Stimulated activated CD8-positive, alpha-beta memory T cell treated with anti-CD3 and anti-CD28 coated beads, Interleukin-2, amount 100 ng/mL, for 1 hour (primary cell): ENCODE data around the gene SRCIN1.
"Not testable (repeated sequence)": the region's sequence is repeated elsewhere in the genome, so short reads cannot be mapped to it uniquely, and the experiment has no call there.

Source experiments
- DNase-seq, 2 donors: peaks; one replicate each; pipeline ENCODE4 v3.0.0-alpha.2; 2020; ENCODE audit warnings: low read depth in 2 of 2

SRCIN1 gene

DNA sequence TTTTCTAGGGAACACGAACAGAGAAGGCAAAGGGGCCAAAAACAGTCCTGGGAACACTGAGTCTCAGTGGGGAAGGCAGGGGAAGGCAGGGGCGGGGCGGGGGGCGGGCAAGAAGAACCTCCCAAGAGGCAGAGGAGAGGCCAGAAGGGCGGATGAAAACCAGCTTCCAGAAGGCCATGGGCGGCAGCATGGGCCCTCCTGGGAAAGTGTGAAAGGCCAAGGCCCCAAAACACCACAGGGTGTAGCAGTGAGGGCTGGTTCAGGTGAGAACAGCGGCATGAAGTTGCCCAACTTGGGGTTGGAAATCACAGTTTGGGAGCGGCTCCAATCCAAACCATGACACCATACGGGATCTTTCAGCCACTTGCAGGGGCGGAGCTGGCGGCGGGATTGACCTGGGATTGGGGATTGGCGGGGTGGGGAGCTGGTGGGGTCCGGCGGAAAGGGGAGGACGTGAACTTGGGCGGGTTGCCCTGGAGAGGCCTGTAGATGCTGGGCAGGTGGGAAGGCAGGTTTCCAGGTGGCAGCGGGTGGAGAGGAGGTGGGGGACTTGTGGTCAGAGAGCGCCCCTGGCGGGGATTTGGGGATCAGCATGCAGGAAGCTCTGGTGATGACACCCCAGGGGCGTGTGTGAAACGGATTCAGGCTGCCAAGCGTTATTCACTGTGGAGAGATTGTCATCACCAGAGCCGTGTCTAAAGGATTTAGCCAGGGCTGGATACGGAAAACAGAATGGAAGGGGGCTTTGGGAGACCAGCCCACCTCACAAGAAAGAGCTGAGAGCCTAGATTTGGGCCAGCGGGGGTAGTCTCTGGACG, 96.6 kb downstream of the SRCIN1 start:
- DNase-seq, result peak; percentile 29 to 43

DNA sequence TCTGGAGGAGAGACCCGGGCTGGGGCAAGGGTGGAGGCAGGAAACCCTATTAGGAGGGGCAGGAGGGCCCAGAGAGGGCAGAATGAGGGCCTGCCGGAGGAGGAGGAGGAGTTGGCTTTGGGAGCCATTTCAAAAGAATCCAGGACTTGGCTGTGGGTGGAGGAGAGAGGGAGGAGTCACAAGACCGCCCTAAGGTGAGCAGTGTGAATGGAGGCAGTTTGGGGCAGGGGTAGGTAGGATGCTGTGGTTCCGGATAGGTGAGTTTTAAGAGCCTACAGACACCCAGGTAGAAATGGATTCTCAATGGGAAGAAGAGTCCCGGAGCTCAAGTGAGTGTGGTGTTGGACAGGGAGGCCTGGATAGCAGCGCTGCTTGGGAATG, 97.2 kb downstream of the SRCIN1 start:
- DNase-seq, result no peak

GRCh38 chr17:38507921-38508569, 97.7 kb downstream of the SRCIN1 start:
- no peak for DNase-seq

DNA sequence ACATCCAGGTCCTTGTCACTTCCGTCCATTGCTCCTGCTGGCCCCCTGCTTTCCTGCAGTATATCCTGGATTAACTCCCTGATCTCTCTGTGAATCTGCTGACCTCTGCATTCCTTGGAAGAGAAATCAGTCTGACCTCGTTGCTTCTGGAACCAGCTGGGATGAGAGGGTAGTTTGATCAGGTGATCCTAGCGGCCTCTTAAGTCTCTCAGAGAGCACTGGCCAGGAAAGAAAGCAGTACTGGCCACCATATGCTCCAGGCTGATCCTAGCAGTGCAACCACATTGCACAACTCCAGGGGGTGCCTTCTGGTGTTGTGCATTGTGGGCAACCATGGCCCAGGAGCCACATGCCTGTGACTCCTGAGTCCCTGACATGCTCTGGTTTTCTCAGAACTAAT, 98.3 kb downstream of the SRCIN1 start:
- no peak for DNase-seq

DNA sequence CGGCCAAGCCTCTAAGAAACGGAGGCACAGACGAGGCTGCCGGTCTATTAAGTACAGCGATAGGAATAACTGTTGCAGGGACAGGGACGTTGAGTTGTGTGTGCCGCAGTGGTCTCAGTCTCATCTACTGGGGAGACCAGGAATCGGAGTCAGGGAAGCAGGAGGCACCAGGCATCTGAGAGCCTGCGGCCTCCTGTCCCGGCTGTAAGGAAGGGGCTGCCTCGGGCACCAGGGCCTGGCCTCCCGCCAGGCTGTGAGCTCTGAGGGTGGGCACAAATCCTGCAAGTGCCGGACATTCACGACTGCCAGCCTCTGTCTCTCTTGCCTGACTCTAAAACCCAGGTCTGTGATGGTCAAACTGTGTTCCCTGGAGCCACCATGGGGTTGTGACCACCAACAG, 101.5 kb downstream of the SRCIN1 start:
- DNase-seq, result no peak

DNA sequence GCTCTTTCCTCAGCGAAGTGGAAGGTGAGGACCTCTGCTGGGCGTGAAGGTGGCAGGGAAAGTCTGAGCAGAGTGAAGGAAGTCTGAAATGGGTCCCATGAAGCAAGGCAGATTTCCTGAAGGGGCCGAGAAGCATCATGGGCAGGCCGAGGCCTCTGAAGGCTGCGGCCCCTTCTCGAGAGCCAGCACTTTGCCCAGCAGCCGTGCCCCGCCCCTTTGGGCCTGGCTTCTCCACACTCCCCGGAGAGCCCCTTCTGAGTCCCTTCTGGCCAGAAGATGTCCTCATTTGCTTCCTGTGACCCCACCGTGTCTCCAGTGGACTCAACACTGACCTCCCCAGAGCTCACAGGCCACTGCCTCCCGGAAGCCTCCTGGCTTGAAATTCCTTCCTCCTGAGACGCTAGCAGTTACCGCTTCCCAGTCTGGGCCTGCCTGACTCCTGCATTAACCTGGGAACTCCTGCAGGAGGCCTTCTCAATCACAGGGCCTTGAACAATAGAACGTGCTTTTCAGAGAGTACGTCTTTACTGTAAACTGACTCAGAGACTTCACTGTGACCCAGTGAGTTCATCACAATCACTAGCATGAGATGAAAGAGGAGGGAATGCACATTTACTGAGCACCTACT, 102.4 kb downstream of the SRCIN1 start:
- not testable (repeated sequence) for DNase-seq

DNA sequence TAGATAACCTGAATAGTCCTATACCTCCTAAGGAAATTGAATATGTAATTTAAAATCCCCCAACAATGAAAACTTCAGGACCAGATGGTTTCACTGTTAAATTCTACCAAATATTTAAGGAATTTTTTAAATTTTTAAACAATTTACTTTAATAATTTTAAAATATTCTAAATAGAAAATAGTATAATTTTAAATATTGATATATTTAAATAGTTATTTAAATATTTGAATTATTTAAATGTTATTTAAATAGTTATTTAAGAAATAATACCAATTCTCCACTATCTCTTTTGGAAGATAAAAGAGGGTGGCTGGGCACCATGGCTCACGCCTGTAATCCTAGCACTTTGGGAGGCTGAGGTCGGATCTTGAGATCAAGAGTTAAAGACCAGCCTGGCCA, 104.0 kb downstream of the SRCIN1 start:
- not testable (repeated sequence) for DNase-seq

GRCh38 chr17:38499230-38499629, 106.5 kb downstream of the SRCIN1 start:
- not testable (repeated sequence) for DNase-seq

- no peak for DNase-seq
Measured at GRCh38 chr17:38498353-38498752, 107.4 kb downstream of the SRCIN1 start.

DNA sequence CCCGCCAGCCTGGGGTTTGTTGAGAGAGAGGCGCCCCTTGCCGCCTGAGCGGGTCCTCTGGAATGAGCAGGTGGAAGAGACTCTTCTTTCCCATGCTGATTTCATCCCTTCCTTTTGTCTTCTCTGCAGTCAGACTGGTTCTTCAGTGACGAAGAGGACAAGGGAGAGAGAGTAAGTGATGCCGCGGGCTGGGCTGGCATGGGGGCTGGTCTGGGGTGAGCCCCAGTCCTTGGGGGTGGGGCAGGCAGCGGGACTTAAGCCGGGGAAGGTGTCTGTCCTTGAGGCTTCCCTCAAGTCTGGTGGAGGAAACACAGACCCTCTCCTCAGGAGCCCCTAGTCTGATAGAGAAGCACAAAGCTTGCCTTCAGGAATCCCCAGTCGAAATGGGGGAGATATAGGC, 108.1 kb downstream of the SRCIN1 start:
- not testable (repeated sequence) for DNase-seq

- not testable (repeated sequence) for DNase-seq
Measured at GRCh38 chr17:38494152-38494551, 111.6 kb downstream of the SRCIN1 start.

- DNase-seq, result peak; percentile 71 to 82
Measured at GRCh38 chr17:38492067-38493040, 113.4 kb downstream of the SRCIN1 start.

- DNase-seq, result not testable (repeated sequence)
Measured at GRCh38 chr17:38491346-38492066, 114.2 kb downstream of the SRCIN1 start.

DNA sequence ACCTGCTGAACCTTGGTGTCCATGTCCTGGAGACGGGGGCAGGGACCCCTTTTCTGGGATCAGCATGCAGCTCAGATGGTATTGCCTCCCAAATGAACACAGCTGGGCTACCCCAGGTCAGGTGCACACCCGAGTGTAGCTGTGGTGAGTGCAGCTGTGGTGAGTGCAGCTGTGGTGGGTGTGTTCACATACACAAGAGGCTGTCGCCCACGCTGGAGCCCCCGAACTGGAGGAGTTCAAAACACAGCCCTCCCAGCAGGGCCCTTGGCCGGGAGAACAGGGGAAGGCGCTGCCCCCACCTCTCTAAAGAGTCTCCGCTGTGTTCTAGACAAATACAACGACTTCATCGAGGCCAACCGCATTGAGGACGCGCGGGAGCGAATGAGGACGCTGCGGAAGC, 116.0 kb downstream of the SRCIN1 start:
- not testable (repeated sequence) for DNase-seq

DNA sequence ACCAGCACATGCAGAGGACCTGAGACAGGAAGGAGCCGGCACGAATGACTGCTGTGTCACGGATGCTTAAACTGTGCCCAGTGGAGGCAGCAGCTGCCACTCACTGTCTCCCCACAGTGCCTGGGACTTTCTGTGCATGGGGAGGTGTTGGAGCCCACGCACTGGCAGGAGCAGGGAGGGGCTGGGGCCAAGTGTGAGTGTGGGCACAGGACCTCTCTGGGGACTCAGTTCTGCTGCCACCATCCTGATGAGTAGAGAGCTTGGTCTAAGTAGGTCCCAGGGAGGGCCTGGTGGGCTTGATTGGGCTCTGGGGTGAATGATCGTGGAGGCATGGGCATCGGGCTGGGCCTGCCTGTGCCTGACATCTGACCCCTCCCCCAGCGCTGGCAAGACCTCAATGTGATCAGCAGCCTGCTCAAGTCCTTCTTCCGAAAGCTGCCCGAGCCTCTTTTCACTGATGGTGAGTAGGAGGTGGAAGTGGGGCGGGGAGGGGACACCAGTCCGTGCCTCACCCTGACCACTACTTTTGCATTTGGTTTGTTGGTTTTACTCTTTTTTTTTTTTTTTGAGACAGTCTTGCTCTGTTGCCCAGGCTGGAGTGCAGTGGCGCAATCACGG, 120.0 kb downstream of the SRCIN1 start:
- not testable (repeated sequence) for DNase-seq

GRCh38 chr17:38485146-38485468, 120.6 kb downstream of the SRCIN1 start:
- no peak for DNase-seq

GRCh38 chr17:38484242-38485145, 121.3 kb downstream of the SRCIN1 start:
- peak; percentile 26 to 30 for DNase-seq

GRCh38 chr17:38482700-38483043, 123.1 kb downstream of the SRCIN1 start:
- DNase-seq, result not testable (repeated sequence)

- not testable (repeated sequence) for DNase-seq
Measured at GRCh38 chr17:38482039-38482699, 123.6 kb downstream of the SRCIN1 start.
